Measurements from ENCODE around the gene DMAP1. TPM values are rescaled to one million over a fixed set of nuclear protein-coding genes. Genes with fewer than 3 reads are reported as not detected.
"Not testable (repeated sequence)": the region's sequence is repeated elsewhere in the genome, so short reads cannot be mapped to it uniquely, and the experiment has no call there.

DMAP1 gene
- total RNA-seq, 1 donor from 2014 or later, result 87.9 TPM

- DNase-seq (ENCODE audit: low spot score), result no peak
- Mint-ChIP-seq H3K36me3 (ENCODE audit: low read depth, unreplicated experiment) (no peaks in the 10 kb centered on the region), H3K27me3 (ENCODE audit: unreplicated experiment) (no peaks in the 10 kb centered on the region), H3K4me1 (ENCODE audit: unreplicated experiment) (no peaks in the 10 kb centered on the region), H3K9me3 (ENCODE audit: unreplicated experiment) (no peaks in the 10 kb centered on the region), H3K27ac (ENCODE audit: unreplicated experiment) (no peak overlapping the region), H3K4me3 (ENCODE audit: unreplicated experiment) (no peak overlapping the region)
- no peak for TF ChIP-seq CTCF (IDR thresholded peaks at IDR 0.05; ENCODE audit: unreplicated experiment)
Measured at GRCh38 chr1:44200336-44200735, 12.9 kb upstream of the DMAP1 start.

GRCh38 chr1:44206545-44206944 is 6.7 kb upstream of the DMAP1 start:
- H3K36me3 Mint-ChIP-seq (ENCODE audit: low read depth, unreplicated experiment); H3K9me3 Mint-ChIP-seq (ENCODE audit: unreplicated experiment); H3K4me1 Mint-ChIP-seq (ENCODE audit: unreplicated experiment); H3K27me3 Mint-ChIP-seq (ENCODE audit: unreplicated experiment); H3K27ac Mint-ChIP-seq (ENCODE audit: unreplicated experiment); H3K4me3 Mint-ChIP-seq (ENCODE audit: unreplicated experiment); DNase-seq (ENCODE audit: low spot score): not testable (repeated sequence)

GRCh38 chr1:44208226-44208625 is 5.0 kb upstream of the DMAP1 start:
- H3K4me3 Mint-ChIP-seq (ENCODE audit: unreplicated experiment), result no peak overlapping the region
- peaks cover 5% of the 10 kb centered on the region for H3K27me3 Mint-ChIP-seq (ENCODE audit: unreplicated experiment)
- no peak for TF ChIP-seq CTCF (IDR thresholded peaks at IDR 0.05; ENCODE audit: unreplicated experiment)
- no peaks in the 10 kb centered on the region for H3K36me3 Mint-ChIP-seq (ENCODE audit: low read depth, unreplicated experiment)
- H3K9me3 Mint-ChIP-seq (ENCODE audit: unreplicated experiment), result no peaks in the 10 kb centered on the region
- peaks cover 10% of the 10 kb centered on the region for H3K4me1 Mint-ChIP-seq (ENCODE audit: unreplicated experiment)
- DNase-seq (ENCODE audit: low spot score), result no peak
- no peak overlapping the region for H3K27ac Mint-ChIP-seq (ENCODE audit: unreplicated experiment)

GRCh38 chr1:44210595-44210994 is 2.7 kb upstream of the DMAP1 start:
- no peak for TF ChIP-seq CTCF (IDR thresholded peaks at IDR 0.05; ENCODE audit: unreplicated experiment)
- DNase-seq (ENCODE audit: low spot score), result no peak
- peaks cover 6% of the 10 kb centered on the region for H3K27me3 Mint-ChIP-seq (ENCODE audit: unreplicated experiment)
- no peak overlapping the region for H3K27ac Mint-ChIP-seq (ENCODE audit: unreplicated experiment)
- no peak overlapping the region for H3K4me3 Mint-ChIP-seq (ENCODE audit: unreplicated experiment)
- H3K9me3 Mint-ChIP-seq (ENCODE audit: unreplicated experiment), result no peaks in the 10 kb centered on the region
- peaks cover 24% of the 10 kb centered on the region for H3K4me1 Mint-ChIP-seq (ENCODE audit: unreplicated experiment)
- peaks cover 8% of the 10 kb centered on the region for H3K36me3 Mint-ChIP-seq (ENCODE audit: low read depth, unreplicated experiment)

GRCh38 chr1:44212355-44213221 is 683 bp upstream of the DMAP1 start:
- Mint-ChIP-seq H3K4me3 (ENCODE audit: unreplicated experiment) (peak overlapping the region; percentile 95), H3K4me1 (ENCODE audit: unreplicated experiment) (peaks cover 24% of the 10 kb centered on the region), H3K36me3 (ENCODE audit: low read depth, unreplicated experiment) (peaks cover 25% of the 10 kb centered on the region), H3K9me3 (ENCODE audit: unreplicated experiment) (no peaks in the 10 kb centered on the region), H3K27me3 (ENCODE audit: unreplicated experiment) (peaks cover 6% of the 10 kb centered on the region), H3K27ac (ENCODE audit: unreplicated experiment) (peak overlapping the region; percentile 74)
- no peak for TF ChIP-seq CTCF (IDR thresholded peaks at IDR 0.05; ENCODE audit: unreplicated experiment)
- no peak for DNase-seq (ENCODE audit: low spot score)

All from endothelial cell (in vitro differentiated cells).